IPS DF 6.9 (cell line): Measurements from ENCODE around the gene LMNTD1.
"Not testable (repeated sequence)": the region's sequence is repeated elsewhere in the genome, so short reads cannot be mapped to it uniquely, and the experiment has no call there.

Experiments
- DNase-seq: peaks from one replicate; pipeline ENCODE4 v3.0.0-alpha.2; 2013; ENCODE audit warnings: low read depth, low spot score
- H3K27ac ChIP-seq: one replicate; pipeline ENCODE4 v1.5.1; 2013; ENCODE audit warnings: low read length, control low read depth
- H3K27me3 ChIP-seq: 2 replicates; pipeline ENCODE4 v1.6.1; 2013; ENCODE audit warnings: mild to moderate bottlenecking, low read length; ENCODE audit not compliant: control insufficient read depth, insufficient read depth
- H3K36me3 ChIP-seq: 2 replicates; pipeline ENCODE4 v1.6.1; 2013; ENCODE audit warnings: low read length; ENCODE audit not compliant: control insufficient read depth, insufficient read depth
- H3K4me1 ChIP-seq: 2 replicates; pipeline ENCODE4 v1.6.1; 2013; ENCODE audit warnings: low read length; ENCODE audit not compliant: control insufficient read depth, insufficient read depth
- H3K4me3 ChIP-seq: 2 replicates; pipeline ENCODE4 v1.5.1; 2013; ENCODE audit warnings: mild to moderate bottlenecking, low read length
- H3K9me3 ChIP-seq: 2 replicates; pipeline ENCODE4 v1.6.1; 2013; ENCODE audit warnings: low read length, inconsistent platforms; ENCODE audit not compliant: control insufficient read depth, insufficient read depth
- WGBS: extraction: QIAGEN DNeasy Blood & Tissue Kit; methylation state at CpG from one replicate; pipeline ENCODE4 v1.1.7; 2013; ENCODE audit warnings: mixed read lengths, missing lambda C conversion rate; ENCODE audit not compliant: insufficient read length, insufficient coverage; 5-methylcytosine and 5-hydroxymethylcytosine counted together

The LMNTD1 gene

DNA sequence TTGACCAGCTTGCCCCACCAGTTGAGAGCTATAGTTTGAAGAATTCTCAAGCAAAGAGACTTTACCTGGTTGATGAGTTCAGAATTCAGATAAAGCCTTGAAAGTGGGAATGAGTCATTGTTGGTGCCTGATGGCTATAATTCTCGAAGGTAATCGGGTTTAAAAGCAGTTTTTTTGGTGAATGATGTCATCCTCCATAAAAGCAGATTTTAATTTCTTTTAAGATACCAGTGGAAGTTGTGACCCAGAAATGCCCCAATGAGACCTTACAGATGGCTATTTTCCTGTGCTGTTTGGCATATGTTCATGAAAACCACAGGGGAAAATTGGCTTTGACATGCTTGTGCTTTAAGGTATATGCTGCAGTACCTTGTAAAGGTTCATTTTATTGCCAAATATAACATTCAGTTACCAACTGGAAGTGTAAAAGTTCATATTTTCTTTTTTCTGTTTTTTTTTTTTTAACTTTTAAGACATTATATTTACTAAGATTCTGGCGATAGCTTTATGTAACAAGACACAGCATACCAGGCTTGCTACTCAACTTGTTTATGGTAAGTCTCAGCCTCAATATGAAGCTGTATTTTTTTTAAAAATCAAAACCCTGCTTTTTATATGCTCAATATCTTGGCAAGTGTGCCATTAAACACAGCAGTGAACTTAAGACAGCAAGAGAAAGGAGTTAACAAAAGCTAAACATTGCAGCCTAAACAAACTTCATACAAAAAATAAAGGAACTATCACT, 119.3 kb downstream of the LMNTD1 start:
- Histone ChIP-seq H3K4me3 (no peak overlapping the region), H3K9me3 (no peaks in the 10 kb centered on the region), H3K4me1 (0 out of 2 replicates have a peak, but pooled peaks cover 1% of the 10 kb centered on the region), H3K27me3 (no peaks in the 10 kb centered on the region), H3K36me3 (no peaks in the 10 kb centered on the region), H3K27ac (no peak overlapping the region)
- WGBS, result no CpG with 5 or more reads among the region's 3 CpGs
- no peak for DNase-seq

DNA sequence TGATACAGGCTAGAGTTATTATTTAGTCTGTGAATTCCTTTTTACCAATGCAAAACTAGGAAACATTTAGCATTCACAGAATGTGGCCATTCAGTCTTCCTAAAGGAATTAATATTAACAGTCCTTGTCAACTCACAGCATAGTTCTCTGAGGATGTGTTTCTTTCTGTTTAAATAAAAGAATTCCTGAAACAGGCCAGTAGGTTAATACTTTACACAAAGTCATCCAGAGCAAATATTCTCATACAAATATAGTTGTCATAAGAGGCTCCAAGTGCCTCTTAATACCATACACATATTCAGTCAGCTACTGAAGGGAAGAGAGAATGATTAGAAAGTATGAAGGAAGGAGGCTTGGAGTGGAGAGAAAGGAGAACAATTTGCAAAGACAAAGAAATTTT, 120.1 kb downstream of the LMNTD1 start:
- no peak overlapping the region for H3K27ac ChIP-seq

DNA sequence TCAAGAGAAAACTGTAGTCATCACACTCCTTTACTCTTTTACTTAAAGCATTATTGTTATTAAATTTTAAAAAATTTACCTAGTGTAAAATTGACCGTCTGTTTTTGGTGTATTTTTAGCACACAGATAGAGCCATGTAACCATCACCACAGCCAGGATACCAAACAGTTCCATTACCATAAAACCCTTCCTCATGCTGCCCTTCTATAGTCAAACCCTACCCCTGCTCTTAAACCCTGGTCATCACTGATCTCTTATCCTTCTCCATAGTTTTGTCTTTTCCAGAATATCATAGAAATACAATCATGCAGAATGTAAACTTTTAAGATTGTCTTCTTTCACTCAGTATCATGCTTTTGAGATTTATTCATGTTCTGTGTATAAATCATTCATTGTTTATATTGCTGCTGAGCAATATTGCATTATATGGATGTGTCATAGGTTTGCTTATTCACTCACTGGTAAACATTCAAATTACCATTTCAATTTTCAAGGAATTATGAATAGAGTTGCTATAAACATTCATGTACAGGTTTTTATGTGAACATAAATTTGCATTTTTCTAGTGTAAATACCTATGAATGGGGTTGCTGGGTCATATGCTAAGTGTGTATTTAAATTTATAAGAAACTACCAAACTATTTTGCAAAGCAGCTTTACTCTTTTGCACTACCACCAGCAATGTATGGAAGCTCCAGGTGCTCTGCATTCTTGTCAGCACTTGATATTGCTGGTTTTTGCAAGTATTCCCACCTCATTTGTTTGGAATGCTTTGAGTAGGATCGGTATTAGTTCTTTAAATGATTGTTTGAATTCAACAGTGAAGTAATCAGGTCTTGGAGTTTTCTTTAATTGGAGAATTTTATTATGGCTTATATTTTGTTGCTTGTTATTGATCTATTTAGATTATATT, 125.5 kb downstream of the LMNTD1 start:
- Histone ChIP-seq H3K9me3 (no peaks in the 10 kb centered on the region), H3K4me1 (no peaks in the 10 kb centered on the region), H3K27me3 (no peaks in the 10 kb centered on the region), H3K36me3 (no peaks in the 10 kb centered on the region), H3K27ac (no peak overlapping the region), H3K4me3 (no peak overlapping the region)
- no CpG with 5 or more reads among the region's 2 CpGs for WGBS
- DNase-seq, result no peak

More for the DNA sequence above, 120.1 kb downstream of the LMNTD1 start:
- Histone ChIP-seq H3K4me1 (0 out of 2 replicates have a peak, but pooled peaks cover 1% of the 10 kb centered on the region), H3K36me3 (no peaks in the 10 kb centered on the region), H3K4me3 (no peak overlapping the region), H3K9me3 (no peaks in the 10 kb centered on the region), H3K27me3 (no peaks in the 10 kb centered on the region)
- no peak for DNase-seq

DNA sequence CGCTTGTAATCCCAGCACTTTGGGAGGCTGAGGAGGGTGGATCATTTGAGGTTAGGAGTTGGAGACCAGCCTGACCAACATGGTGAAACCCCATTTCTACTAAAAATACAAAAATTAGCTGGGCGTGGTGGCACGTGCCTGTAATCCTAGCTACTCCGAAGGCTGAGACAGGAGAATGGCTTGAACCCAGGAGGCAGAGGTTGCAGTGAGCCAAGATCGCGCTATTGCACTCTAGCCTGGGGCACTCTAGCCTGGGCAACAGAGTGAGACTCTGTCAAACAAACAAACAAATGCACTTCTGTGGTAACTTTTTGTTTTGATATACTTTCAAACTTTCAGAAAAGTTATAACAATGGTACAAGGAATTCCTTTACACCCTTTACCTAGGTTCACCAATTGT, 126.3 kb downstream of the LMNTD1 start:
- not testable (repeated sequence) for H3K4me1 ChIP-seq, H3K4me3 ChIP-seq, DNase-seq, H3K36me3 ChIP-seq, H3K27me3 ChIP-seq, H3K27ac ChIP-seq, H3K9me3 ChIP-seq
- no CpG with 5 or more reads among the region's 6 CpGs for WGBS
